ENCODE data around the gene ADAMTSL2. TPM values are rescaled to one million over a fixed set of nuclear protein-coding genes. Genes with fewer than 3 reads are reported as not detected.

ADAMTSL2 gene
- total RNA-seq, 1 donor = under 0.01 TPM

DNA sequence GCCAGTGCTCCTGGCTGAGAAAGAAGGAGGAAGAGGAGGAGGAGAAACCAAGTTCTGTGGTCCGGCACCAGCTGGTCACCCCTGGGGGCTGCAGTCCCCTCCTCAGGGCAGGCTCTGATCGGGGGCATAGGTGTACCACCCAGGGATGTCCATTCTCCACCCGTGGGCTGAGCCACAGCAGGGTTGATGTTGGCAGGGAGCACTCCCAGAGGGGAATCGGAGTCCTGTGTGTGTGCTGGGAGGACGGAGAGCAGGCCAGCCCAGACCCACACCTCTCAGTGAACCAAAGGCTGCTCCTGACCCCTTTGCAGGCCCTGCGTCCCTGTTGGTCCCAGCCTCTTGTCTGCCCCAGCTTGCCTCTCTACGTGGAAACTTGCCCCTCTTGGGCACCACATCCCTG lies 4.6 kb upstream of the ADAMTSL2 start:
- no peak for DNase-seq (ENCODE audit: low read depth in 2 of 3, low spot score in 2 of 3)

DNA sequence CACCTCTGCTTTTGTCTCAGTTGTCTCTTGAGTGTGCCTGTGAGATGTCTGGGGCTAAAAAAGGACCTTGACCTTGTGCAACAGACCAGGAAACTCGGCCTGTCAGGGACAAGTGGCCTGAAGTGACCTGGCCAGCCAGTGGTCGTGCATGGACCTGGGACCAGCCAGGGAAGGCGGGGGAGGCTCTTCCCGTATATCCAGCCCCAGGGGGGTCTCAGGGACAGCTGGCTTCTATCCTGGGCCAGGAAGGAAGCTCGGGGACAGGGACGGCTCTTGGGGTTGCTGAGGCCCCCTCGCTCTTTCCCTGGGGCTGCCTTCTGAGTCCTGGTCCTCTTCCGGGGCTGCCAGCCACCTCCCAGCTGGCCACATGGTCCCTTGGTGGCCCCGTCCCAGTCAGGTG lies 3.2 kb upstream of the ADAMTSL2 start:
- no peak for DNase-seq (ENCODE audit: low read depth in 2 of 3, low spot score in 2 of 3)

DNA sequence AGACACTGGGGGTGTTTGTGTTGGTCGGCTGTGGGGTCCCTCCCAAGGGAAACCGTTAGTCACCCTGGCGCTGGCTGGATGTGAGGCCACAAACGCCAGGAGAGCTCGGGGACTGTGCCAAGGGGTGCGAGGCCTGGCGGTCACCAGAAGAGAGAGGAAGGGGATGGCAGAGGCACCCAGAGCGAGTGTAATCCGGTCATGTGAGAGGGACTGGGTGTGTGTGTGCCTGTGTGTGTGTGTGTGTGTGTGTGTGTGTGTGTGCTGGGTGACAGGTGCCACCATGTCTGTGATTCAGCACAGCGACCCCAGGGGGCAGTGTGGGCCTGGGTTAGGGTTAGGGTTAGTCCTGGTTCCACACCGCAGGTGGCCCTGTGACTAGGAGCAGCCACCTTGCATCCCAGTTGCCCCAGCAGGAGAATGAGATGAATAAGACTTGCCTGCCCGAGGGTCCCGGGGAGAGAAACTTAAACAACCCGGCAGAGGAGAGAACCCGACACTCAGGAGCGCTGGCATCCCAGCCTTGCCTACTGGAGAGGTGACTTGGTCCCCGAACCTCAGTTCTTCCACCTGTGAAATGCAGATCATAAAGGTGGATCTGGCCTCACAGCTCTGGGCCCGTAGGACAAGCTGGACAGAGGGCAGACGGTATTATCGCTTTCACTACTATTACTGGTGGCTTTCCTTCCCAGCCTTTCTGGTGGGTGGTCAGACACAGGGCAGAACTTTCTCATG lies 1.4 kb upstream of the ADAMTSL2 start:
- peak; percentile 31 to 89 (median 80) for DNase-seq (ENCODE audit: low read depth in 2 of 3, low spot score in 2 of 3)

DNA sequence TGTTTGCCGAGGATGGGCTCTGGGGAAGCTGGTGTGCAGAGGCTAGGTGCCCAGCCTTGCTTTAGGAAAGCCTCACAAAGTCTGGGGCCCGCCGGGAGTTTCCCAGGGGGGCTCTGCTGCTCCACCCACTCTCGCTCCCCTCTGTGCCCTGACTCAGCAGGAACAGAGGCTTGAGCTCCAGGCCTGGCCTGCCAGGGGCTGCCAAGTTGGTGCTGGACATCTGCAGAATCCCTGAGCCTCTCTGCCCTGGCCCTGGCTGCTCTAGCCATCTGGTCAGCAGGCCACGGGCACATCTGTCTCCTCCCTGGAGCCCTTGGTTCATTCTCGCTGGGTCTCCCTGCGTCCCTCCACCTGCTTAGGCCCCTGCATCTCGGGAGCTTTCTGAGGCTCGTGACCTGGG lies 647 bp upstream of the ADAMTSL2 start:
- DNase-seq (ENCODE audit: low read depth in 2 of 3, low spot score in 2 of 3) = peak in 1 of 3 donors; percentile 39

DNA sequence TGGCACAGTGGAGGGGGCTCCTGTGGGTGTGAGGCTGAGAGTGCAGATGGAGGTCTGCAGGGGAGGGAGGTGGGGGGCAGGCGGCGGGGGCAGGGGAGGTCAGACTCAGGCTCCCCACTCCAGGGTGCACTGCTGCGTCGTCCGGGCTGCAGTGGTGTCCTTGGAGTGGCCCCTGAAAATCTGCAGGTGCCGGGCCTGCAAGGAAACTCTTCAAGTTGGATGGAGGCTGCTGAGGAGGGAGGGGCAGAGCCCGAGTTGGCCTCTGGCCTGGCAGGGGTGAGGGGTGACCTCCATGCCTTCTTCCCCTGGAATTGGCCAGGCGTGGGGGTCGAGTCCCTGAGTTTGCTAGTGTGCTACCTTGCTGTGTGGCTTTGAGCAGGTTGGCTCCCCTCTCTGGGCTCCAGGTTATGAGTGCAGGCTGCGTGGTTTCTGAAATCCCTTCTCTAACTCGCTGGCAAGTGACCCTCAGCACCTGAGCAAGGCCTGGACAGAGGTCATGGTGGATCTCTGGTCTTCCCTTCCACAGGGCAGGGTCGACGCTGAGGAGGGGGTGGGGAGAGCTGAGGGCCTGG lies 888 bp downstream of the ADAMTSL2 start:
- DNase-seq (ENCODE audit: low read depth in 2 of 3, low spot score in 2 of 3) = no peak

DNA sequence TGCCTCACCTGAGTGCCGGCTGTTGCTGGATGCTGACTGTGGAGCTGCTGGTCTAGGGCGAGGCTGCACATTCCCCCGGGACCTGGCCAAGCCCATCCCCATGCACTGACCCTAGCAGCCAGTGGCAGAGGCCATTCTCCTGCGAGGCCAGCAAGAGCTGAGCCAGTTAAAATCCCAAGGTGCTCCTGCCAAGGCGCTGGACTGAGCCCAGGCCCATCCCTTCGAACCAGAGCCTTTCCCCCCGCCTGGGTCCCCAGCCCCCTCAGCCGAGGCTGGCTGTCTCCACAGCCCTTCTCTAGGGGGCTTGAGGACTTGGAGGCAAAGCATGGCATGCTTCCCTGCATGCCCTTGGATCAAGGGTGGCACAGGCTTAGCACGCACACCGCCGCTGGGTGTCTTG lies 1.6 kb downstream of the ADAMTSL2 start:
- DNase-seq (ENCODE audit: low read depth in 2 of 3, low spot score in 2 of 3) = no peak

DNA sequence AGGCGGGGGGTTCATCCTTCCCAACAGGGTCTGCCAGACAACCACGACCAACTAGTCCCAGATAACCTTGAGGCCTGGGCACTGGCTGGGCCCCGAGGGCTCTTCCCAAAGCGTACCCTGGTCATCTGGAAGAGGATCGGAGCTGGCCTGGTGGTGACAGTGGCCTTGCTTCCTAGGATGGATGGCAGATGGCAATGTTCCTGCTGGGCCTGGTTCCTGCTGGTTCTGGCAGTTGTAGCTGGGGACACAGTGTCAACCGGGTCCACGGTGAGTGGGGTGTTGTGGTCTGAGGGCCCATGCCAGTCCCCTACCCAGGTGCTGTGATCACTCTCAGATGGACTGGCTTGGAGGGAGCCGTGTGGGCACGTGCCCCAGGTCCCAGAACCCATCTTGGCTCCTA lies 2.0 kb downstream of the ADAMTSL2 start:
- no peak for DNase-seq (ENCODE audit: low read depth in 2 of 3, low spot score in 2 of 3)

DNA sequence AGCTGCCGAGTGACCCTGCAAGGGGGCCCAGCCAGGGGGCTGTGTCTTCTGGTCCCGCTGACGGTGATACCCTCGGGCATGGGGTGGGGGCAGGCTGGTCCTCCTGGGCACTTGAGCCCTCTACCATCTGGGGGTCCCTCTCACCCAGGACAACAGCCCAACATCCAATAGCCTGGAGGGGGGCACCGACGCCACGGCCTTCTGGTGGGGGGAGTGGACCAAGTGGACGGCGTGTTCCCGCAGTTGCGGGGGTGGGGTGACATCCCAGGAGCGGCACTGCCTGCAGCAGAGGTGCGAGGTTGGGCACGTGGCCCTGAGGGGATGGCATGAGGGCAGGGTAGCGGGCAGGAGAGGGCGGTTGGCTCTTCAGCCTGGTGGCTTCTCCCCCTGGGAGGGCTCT lies 2.8 kb downstream of the ADAMTSL2 start:
- DNase-seq (ENCODE audit: low read depth in 2 of 3, low spot score in 2 of 3) = no peak

DNA sequence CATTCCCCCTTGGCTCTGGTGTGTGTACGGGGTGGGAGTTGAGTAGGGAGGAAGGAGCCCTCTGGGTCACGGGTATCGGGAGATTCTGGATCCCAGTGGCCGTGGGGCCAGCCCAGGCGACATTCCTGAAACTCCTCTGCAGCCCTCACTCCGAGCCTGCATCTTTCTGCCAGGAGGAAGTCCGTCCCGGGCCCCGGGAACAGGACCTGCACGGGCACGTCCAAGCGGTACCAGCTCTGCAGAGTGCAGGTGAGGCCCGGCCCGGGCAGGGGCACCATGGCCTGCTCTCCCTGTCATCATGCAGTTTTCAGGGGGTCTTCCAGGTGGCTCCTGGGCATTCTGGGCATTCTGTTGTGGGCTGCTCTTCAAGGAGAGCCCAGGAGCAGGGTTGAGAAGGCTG lies 3.7 kb downstream of the ADAMTSL2 start:
- no peak for DNase-seq (ENCODE audit: low read depth in 2 of 3, low spot score in 2 of 3)

DNA sequence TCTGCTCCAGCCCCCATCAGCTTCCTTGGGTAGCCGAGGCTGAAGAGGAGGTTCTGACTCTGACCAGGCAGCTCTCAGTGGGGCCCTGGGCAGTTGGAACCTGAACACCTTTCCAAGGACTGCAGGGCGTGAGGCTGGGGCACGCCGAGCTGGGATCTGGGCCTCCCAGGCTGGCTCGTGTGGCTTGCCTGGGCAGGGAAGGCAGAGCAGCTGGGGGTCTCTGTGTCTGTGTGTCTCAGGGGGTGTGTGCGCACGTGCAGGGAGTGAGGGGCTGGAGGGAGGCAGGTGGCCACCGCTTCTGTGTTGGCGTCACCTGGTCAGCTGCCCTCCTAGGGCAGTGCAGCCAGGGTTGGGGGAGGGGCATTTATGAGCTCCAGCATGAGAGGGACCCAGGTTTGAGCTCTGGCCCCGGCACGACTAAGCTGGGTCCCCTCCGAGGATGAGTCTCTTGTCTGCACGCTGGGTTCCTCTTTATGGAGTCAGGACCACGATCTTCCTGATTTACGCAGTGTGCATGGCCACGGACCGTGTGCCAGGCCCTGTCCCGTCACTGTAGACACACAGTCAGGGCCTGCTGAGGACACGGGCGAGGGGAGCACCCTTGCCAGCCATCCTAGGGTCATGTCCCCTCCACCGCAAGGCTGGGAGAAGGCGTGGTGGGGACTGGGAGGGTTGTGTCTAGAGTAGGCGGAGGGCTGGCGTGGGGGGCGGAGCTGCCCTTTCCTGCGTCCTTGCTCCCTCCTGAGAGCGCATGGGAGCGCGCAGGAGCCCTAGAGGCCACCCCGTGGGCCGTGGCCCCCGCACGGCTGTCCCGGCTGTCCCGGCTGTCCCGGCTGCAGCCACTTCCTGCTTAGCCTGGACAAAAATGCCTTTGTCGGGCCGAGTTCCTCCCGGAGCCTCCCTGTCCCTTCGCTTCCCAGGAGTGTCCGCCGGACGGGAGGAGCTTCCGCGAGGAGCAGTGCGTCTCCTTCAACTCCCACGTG lies 4.6 kb downstream of the ADAMTSL2 start:
- peak in 1 of 3 donors; percentile 22 for DNase-seq (ENCODE audit: low read depth in 2 of 3, low spot score in 2 of 3)

DNA sequence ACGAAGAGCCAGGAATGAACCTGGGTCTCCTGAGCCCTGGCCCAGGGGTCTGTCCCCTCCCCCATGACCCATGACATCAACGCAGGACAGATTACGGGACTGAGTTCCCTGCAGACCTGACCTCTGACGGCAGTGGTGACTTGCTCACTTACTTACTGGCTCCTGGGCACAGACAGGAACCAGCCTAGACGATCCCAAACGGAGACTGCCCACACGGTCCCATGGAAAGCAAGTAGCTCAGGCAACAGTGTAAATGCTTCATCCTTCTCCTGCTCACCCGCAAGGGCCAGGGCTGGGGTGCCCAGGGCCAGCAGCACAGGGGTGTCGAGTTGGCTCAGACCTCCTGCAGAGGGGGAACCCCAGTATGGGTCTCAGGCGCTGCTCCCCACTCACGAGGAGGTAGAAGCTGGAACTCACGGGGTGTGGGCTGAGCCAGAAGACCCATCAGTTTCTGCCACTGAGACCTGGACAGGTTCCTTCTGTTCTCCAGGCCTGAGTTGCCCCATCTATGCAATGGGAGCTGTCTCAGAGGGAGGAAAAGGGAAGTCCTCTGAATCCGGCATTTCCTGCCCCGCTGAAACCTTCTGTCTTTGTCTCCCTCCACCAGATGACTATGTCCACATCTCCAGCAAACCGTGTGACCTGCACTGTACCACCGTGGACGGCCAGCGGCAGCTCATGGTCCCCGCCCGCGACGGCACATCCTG lies 5.6 kb downstream of the ADAMTSL2 start:
- peak in 1 of 3 donors; percentile 34 for DNase-seq (ENCODE audit: low read depth in 2 of 3, low spot score in 2 of 3)

DNA sequence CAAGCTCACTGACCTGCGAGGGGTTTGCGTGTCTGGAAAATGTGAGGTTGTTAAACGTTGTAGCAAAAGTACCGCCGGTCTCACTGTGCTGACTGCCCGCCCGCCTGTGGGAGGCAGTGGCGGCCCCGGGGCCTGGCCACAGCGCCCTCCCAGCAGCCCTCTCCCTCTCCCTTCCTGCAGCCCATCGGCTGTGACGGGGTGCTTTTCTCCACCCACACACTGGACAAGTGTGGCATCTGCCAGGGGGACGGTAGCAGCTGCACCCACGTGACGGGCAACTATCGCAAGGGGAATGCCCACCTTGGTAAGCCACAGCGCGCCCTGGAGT lies 6.2 kb downstream of the ADAMTSL2 start:
- DNase-seq (ENCODE audit: low read depth in 2 of 3, low spot score in 2 of 3) = no peak

DNA sequence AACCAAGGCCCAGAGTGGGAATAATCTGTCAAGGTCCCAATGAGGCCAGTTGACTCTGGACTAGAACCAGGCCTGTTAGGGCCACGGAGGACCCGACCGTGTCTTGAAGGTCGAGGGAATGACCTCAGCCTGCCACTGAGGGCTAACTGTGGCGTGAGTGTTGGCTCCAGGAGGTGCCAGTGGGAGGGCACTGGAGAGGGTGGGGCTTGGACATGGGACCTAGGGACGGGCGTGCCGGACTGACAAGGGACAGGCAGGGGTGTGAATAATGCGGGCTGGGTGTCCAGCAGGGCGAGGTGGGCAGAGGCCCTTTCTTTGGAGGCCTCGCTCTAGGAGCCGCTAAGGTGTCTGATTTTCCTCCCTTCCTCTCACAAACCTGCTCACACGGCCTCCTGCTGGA lies 7.5 kb downstream of the ADAMTSL2 start:
- no peak for DNase-seq (ENCODE audit: low read depth in 2 of 3, low spot score in 2 of 3)

DNA sequence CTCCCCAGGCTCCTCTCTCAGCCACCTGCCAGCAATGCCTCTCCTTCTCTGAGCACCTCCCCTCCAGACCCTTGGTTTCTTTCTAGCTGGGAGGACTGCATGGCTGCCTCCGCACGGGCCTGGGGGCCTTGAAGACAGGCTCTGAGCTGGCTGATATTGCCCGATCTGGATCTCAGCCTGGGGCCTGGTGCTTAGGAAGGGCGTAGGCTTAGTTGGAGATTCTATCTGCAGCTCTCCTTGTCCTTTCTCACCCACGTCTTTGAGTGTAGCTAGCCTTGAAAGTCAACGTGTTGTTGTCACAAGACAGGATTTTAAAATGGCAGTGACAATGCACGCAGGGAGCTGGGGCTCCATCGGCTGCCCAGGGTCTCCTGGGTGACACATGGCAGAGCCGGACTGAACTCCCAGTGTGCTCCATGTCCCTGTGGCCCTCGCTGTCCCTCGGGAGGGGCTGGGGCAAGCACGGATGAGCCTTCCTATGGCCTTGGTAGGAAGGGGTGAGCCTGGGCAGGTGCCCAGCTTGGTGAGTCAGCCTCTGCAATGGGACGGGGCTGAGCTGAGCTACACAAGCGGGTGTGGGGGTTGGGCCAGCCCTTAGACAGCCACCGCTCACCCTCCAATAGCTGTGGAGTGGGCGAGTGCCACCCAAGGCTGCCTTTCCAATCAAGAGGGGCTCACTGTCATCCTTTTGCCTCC lies 9.4 kb downstream of the ADAMTSL2 start:
- no peak for DNase-seq (ENCODE audit: low read depth in 2 of 3, low spot score in 2 of 3)

DNA sequence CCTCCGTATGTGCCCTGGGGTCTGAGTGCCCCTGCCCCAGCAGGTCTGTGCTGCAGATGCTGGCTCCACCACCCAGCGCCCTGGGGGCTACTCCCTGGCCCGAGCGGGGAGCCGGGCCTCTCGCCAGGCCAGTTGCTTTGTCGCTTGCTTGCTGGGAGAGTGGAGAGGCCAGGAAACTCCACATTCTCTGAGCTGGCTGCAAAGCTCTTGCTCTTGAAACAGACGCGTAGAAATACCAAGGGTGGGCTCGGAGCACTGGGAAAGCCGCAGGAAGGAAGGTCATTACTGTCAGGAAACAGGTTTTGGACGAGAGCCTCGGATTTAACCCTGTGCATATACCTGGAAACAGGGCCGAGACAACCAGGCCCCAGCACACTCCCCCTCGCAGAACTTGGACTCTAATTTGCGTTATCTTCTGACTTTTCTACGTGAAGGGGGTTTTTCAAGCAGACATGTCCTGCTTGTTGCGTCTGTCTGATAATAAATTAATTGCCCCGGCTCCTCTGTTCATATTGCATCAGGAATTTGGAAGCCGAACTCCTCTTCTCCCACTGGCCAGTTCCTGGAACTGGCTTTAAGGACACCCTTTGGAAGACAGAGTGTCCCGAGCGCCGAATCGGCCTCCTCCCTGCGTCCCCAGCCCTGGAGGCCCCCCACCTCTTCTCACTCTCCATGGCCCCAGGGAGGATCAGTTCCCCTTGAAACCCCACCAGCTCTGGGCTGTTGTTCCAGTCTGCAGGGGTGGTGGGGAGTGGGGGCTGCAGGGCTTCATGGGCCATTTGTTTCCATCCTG lies 11.2 kb downstream of the ADAMTSL2 start:
- no peak for DNase-seq (ENCODE audit: low read depth in 2 of 3, low spot score in 2 of 3)

DNA sequence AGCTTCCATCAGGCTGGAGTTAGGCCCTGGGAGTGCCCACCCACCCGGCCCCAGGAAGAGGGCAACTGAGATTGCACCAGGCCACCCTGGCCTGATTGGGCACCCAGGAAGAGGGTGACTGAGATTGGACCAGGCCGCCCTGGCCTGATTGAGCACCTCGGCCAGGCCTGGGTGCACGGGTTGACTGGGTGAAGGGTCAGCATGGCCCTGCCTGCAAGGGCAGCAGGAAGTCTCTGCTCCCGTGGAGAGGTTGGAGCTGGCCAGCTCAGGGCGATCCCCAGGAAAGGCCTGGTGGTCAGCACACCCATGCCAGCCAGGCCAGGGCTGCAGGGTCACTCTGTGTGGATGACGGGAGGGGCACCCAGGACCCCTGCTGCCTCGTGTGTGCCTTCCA lies 11.8 kb downstream of the ADAMTSL2 start:
- no peak for DNase-seq (ENCODE audit: low read depth in 2 of 3, low spot score in 2 of 3)

DNA sequence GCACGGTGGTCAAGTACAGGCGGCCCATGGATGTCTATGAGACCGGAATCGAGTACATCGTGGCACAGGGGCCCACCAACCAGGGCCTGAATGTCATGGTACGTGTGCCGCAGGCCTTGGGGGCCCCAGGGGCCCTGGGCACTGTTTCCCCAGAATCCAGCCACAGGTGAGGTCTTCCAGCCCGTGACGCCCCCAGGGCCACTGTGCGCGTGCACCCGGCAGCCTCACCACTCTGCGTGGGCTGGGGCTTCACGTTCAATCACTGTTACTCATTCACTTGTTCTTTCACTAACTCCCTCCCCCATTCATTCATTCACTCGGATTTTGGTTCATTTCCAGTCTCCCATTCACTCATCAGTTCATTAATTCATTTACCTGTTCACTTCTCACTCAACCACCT lies 12.6 kb downstream of the ADAMTSL2 start:
- no peak for DNase-seq (ENCODE audit: low read depth in 2 of 3, low spot score in 2 of 3)

DNA sequence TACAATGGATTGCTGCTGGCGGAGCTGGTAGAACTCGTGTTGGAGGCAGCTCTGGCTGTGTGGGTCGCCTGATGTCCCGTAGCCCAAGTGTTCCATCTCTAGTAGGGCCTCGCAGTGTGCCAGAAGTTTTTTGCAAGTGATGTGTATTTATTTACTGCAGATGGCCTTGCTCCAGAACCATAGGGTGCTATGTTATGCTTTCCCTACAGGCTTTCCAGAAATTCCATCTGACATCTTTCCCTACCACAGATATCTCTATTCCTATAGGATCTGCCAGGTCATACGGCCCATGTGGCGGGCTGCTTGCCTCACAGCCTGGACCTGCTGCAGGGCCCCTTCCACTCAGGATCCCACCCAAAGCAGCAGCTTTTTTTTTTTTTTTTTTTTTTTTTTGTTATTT lies 16.9 kb downstream of the ADAMTSL2 start:
- no peak for DNase-seq (ENCODE audit: low read depth in 2 of 3, low spot score in 2 of 3)

DNA sequence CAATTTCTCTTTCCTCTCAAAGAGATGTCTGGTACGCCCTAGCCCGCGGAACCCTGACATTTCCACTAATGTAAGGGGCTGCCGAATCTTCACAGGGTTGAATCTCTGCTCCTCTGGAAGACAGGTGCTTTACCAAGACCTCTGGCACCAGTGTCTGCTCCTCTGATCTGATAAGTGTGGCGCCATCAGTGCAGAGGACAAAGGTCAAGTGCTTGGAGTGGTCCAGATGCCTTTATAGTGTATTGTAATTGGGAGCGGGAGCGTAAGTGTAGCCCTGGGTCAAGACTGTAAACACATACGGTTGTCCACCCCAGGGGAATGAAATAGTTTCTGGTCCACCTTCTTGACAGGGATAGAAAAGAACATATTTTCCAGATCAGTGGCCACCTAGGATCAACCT lies 17.7 kb downstream of the ADAMTSL2 start:
- no peak for DNase-seq (ENCODE audit: low read depth in 2 of 3, low spot score in 2 of 3)

DNA sequence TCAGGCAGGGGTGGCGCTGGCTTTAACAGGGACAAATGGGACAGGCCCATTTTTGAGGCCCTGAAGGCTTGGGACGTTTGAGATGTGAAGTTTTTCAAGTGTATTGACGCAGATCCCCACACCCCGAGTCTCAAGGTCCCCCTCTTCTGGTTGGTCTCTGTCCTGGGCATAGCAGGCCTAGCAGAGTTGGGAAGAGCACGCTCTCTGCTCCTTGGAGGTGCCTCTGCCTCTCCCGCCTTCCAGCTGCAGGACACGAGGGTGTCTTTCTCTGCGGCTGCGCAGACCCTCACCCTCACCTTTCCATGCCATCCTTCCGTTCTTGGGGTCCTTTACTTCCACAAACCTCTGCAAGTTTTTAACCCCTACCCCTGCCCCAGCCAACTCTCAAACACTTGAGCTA lies 18.6 kb downstream of the ADAMTSL2 start:
- DNase-seq (ENCODE audit: low read depth in 2 of 3, low spot score in 2 of 3) = no peak

Measured in hematopoietic multipotent progenitor cell (in vitro differentiated cells).